Ishikawa (cell line): ENCODE data around the gene TRPV5.

ENCODE experiments used
- CEBPB ChIP-seq: IDR thresholded peaks from 2 replicates; pipeline ENCODE4 v1.6.1; 2012
- CREB1 ChIP-seq: IDR thresholded peaks from 2 replicates; pipeline ENCODE4 v1.6.1; 2012; ENCODE audit warnings: low read depth
- EGR1 ChIP-seq: IDR thresholded peaks from 2 replicates; pipeline ENCODE4 v1.6.1; 2012
- EP300 ChIP-seq: IDR thresholded peaks from 2 replicates; pipeline ENCODE4 v1.6.1; 2012; ENCODE audit warnings: borderline replicate concordance
- FOXM1 ChIP-seq: IDR thresholded peaks from 2 replicates; pipeline ENCODE4 v1.6.1; 2012; ENCODE audit warnings: low read depth, borderline replicate concordance
- MAX ChIP-seq: IDR thresholded peaks from 2 replicates; pipeline ENCODE4 v1.6.1; 2012
- NFIC ChIP-seq: IDR thresholded peaks from 2 replicates; pipeline ENCODE4 v1.6.1; 2012
- RAD21 ChIP-seq: IDR thresholded peaks from 2 replicates; pipeline ENCODE4 v1.6.1; 2012; ENCODE audit warnings: low read depth
- REST ChIP-seq: IDR thresholded peaks from 2 replicates; pipeline ENCODE4 v1.6.1; 2012; ENCODE audit warnings: low read depth, mild to moderate bottlenecking
- TAF1 ChIP-seq: IDR thresholded peaks from 2 replicates; pipeline ENCODE4 v1.6.1; 2012; ENCODE audit warnings: low read depth, mild to moderate bottlenecking
- TCF12 ChIP-seq: IDR thresholded peaks from 2 replicates; pipeline ENCODE4 v1.6.1; 2012; ENCODE audit warnings: low read depth
- TEAD4 ChIP-seq: IDR thresholded peaks from 2 replicates; pipeline ENCODE4 v1.6.1; 2012
- USF1 ChIP-seq: IDR thresholded peaks from 2 replicates; pipeline ENCODE4 v1.6.1; 2012
- YY1 ChIP-seq: IDR thresholded peaks from 2 replicates; pipeline ENCODE4 v1.6.1; 2012; ENCODE audit warnings: low read depth

- TF ChIP-seq MAX, result no peak
- TF ChIP-seq REST, result no peak
- no peak for TF ChIP-seq EP300
- TF ChIP-seq RAD21, result no peak
- TF ChIP-seq CREB1, result no peak
- no peak for TF ChIP-seq TCF12
- TF ChIP-seq TAF1, result no peak
- TF ChIP-seq YY1, result no peak
- TF ChIP-seq CEBPB, result no peak
- TF ChIP-seq EGR1, result no peak
- TF ChIP-seq TEAD4, result no peak
- no peak for TF ChIP-seq NFIC
- no peak for TF ChIP-seq USF1
- no peak for TF ChIP-seq FOXM1
These were observed 49.3 kb downstream of the TRPV5 start for GRCh38 chr7:142884286-142884640.
